ENCODE data around the gene NRAP.

DNA sequence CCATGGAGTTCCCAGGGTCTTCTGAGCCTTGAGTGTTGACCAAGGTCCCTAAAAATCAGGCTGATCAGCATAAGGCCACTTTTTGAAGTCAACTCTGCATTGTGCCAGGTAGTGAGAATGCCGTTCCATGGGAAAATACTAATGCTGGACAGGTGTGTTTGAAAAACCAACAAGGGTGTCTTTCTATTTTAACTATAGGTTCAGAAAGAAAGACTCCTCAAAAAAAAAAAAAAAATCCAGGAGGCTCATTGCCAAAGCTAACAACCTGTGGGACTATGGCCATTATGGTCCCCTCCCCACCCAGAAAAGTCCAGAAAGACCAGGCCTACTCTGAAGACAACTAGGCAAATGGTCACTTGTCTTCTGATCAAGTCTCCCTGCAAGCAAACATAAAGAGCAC is 44.4 kb downstream of the NRAP start:
- TF ChIP-seq POLR2A (IDR thresholded peaks at IDR 0.05; ENCODE audit: low read length): no peak
- TF ChIP-seq GATA1 (IDR thresholded peaks at IDR 0.05; ENCODE audit: low read depth, low read length): no peak
